Astrocyte of the cerebellum (primary cell): ENCODE data around the gene CENPF.

ENCODE experiments used
- DNase-seq: peaks from one replicate; pipeline ENCODE4 v3.0.0-alpha.2; 2011; ENCODE audit warnings: low read depth
- H3K4me3 ChIP-seq: 2 replicates; pipeline ENCODE4 v1.5.1; 2011; ENCODE audit warnings: mild to moderate bottlenecking, low read depth, low read length, moderate library complexity
- in situ Hi-C: cut with HindIII; loops from 2 replicates; pipeline ENCODE4 v1.10.0; 2017; ENCODE audit warnings: low sequenced_read_pairs
- TF ChIP-seq, protein P1 (sequence below): IDR thresholded peaks from 2 replicates; pipeline ENCODE4 v1.5.1; 2012; ENCODE audit warnings: low read length, low read depth, moderate library complexity, mild to moderate bottlenecking; ENCODE audit errors: missing control alignments

The CENPF gene

GRCh38 chr1:214648801-214649200, 45.8 kb downstream of the CENPF start:
- in situ Hi-C loops, result no loop called here
- H3K4me3 ChIP-seq, result no peak overlapping the region
- no peak for DNase-seq
- TF ChIP-seq, protein P1, sequence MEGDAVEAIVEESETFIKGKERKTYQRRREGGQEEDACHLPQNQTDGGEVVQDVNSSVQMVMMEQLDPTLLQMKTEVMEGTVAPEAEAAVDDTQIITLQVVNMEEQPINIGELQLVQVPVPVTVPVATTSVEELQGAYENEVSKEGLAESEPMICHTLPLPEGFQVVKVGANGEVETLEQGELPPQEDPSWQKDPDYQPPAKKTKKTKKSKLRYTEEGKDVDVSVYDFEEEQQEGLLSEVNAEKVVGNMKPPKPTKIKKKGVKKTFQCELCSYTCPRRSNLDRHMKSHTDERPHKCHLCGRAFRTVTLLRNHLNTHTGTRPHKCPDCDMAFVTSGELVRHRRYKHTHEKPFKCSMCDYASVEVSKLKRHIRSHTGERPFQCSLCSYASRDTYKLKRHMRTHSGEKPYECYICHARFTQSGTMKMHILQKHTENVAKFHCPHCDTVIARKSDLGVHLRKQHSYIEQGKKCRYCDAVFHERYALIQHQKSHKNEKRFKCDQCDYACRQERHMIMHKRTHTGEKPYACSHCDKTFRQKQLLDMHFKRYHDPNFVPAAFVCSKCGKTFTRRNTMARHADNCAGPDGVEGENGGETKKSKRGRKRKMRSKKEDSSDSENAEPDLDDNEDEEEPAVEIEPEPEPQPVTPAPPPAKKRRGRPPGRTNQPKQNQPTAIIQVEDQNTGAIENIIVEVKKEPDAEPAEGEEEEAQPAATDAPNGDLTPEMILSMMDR, result no peak

- H3K4me3 ChIP-seq, result no peak overlapping the region
- TF ChIP-seq, protein P1, result no peak
- in situ Hi-C loops, result no loop called here
- no peak for DNase-seq
Measured at GRCh38 chr1:214649607-214650006, 46.6 kb downstream of the CENPF start.

DNA sequence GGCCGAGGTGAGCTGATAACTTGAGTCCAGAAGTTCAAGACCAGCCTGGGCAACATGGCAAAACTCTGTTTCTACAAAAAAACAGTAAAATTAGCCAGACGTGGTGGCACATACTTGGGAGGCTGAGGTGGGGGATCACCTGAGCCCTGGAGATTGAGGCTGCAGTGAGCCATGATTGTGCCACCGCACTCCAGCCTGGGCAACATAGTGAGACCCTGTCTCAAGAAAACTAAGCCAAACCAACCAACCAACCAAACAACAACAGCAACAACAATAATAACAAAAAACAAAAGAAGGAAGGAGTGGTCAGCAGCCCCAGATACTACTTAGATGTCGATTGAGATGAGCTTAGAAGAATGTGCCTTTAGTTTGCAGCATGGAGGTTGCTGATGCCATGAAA, 47.7 kb downstream of the CENPF start:
- no peak for DNase-seq
- H3K4me3 ChIP-seq, result no peak overlapping the region
- in situ Hi-C loops, result no loop called here
- TF ChIP-seq, protein P1, result no peak

DNA sequence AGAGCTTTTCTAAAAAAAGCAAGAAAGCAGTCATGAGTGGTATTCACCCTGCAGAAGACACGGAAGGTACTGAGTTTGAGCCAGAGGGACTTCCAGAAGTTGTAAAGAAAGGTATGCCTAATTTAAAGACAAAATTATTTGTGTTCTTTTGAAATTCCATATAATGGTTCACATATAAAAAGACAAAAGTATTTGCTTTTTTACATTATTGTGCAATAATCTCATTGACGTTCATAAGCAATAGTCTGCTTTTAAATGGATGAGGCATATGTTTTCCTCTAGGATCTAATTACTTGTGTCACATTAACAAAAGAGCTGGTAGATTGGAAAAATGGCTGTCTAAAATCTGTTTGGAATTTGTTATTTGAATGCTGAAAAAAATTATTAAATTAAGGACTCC, 54.3 kb downstream of the CENPF start:
- H3K4me3 ChIP-seq, result no peak overlapping the region
- DNase-seq, result no peak
- in situ Hi-C loops, result no loop called here
- TF ChIP-seq, protein P1, result no peak

- TF ChIP-seq, protein P1, result no peak
- DNase-seq, result no peak
- in situ Hi-C loops, result no loop called here
- no peak overlapping the region for H3K4me3 ChIP-seq
Measured at GRCh38 chr1:214658175-214658574, 55.2 kb downstream of the CENPF start.

- H3K4me3 ChIP-seq, result no peak overlapping the region
- no peak for DNase-seq
- TF ChIP-seq, protein P1, result peak; percentile 66
- in situ Hi-C loops, result no loop called here
Measured at GRCh38 chr1:214658785-214659184, 55.8 kb downstream of the CENPF start.

DNA sequence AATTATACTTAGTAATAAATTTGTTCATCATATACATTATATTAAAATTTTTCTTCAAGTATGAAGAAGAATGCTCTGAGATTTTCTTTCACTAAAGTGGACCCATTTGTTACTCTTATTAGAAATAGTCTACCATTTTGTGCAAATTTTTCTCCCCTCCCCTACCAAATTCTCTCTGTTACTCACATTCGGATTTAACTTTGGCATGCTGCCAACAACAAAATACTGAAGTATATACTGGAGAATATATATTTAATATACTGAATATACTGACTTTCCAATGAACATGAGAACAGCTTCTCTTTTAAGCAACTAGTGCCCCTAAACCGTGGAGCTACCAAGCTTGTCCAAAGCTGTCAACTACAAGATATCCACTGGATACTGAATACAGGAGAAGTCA, 57.2 kb downstream of the CENPF start:
- in situ Hi-C loops, result loop anchor here (10.0 kb wide), 2 partner anchors 735 to 845 kb away; no protein-coding TSS in a partner anchor
- TF ChIP-seq, protein P1, result no peak
- DNase-seq, result no peak
- no peak overlapping the region for H3K4me3 ChIP-seq
